Ecto neural progenitor cell (in vitro differentiated cells): Measurements from ENCODE around the gene CA10.

Experiments
- DNase-seq: peaks from one replicate; pipeline ENCODE4 v3.0.0-alpha.2; 2018; ENCODE audit warnings: low spot score

CA10 gene

DNA sequence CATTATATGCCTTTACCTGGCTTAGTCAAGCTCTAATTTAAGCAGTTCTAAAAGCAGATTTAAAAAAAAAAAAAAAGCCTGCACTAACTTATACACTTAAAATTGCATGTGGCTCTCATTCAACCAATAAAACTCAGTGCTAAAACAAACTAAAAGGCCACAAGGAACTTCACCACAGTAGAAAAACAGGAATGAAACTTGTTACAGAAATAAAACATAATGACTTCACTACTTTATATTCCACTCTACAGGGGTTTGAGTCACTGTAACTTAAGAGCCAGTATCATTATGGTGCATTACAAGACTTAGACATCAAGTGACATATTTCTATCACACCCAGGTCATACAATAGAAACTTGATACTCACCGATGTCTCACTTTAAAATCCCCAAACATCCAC is 11.1 kb downstream of the CA10 start:
- DNase-seq: no peak

DNA sequence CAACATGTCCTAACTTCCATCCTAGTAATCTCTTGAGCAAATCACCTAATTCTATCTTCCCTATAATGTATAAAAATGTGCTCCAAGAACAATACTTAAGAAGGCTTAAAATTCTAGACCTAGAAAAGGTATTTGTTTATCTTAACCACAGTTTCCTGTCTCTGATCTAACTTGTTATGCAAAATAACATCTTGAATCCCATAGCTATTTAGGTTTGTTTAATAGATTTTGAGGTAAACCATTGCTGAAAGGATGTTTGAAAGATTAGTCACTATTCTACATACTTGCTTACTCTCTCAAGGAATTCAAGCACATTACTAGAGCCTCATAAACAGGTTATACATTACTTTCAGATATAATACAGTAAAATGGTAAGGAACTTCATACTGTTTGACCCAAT is 13.0 kb downstream of the CA10 start:
- DNase-seq: no peak

- DNase-seq: peak; percentile 66
These were observed 15.0 kb downstream of the CA10 start for GRCh38 chr17:52143542-52143941.

- peak; percentile 55 for DNase-seq
These were observed 17.9 kb downstream of the CA10 start for GRCh38 chr17:52140601-52141000.

GRCh38 chr17:52138752-52139151 is 19.8 kb downstream of the CA10 start:
- DNase-seq: no peak

GRCh38 chr17:52138350-52138749 is 20.2 kb downstream of the CA10 start:
- DNase-seq: no peak

GRCh38 chr17:52136166-52136565 is 22.3 kb downstream of the CA10 start:
- DNase-seq: no peak

GRCh38 chr17:52134641-52135040 is 23.9 kb downstream of the CA10 start:
- DNase-seq: no peak

- DNase-seq: no peak
These were observed 29.8 kb downstream of the CA10 start for GRCh38 chr17:52128721-52129120.

GRCh38 chr17:52124993-52125392 is 33.5 kb downstream of the CA10 start:
- DNase-seq: no peak

GRCh38 chr17:52124561-52124960 is 34.0 kb downstream of the CA10 start:
- no peak for DNase-seq

- DNase-seq: no peak
These were observed 38.0 kb downstream of the CA10 start for GRCh38 chr17:52120465-52120864.

GRCh38 chr17:52110923-52111581 is 47.5 kb downstream of the CA10 start:
- no peak for DNase-seq

DNA sequence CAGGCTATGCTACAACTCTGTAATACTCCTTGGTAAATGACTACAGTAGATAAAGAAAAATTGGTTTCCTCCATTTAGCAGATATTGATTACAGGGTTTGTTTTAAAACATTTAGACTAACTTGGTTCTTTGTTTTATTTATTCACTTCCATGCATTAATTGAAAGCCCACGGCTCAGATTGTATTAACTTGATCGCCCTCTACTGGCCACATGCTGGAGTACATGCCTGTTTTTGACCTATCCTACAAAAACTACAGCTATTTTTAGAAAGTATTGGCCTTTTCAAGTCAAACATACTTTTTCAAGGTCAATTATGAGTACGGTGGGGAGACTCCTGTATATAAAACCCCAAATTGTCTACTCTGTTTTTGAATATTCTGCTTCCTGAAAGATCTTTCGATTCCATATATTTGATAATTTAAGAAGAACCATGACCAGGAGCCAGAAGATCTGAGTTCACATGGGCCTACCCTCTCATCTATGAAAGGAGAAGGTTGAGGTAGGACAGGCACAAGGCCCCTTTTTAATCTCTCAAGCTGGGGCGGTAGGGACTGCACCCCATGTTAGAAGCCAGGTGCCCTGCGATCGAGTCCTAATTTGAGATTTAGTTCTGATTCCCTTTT is 51.8 kb downstream of the CA10 start:
- no peak for DNase-seq

DNA sequence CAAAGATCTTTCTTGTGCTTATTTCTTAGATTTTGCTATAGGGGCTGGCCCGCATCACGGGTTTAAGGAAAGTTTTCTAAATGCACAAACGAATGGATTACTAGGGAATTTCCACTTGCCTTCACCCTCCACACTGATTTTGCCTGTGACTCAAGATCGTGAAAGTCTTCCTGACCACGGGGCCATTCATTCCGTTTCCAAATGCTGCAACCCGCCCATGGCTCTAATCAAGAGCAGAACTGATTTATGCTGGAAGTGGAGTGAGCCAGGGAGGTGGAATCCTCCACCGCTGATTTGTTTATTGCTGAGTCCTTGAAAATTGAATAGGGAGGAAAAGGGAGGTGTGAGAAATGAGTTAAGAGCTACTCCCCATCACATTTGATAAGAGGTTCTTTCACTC is 52.4 kb downstream of the CA10 start:
- no peak for DNase-seq

- no peak for DNase-seq
These were observed 52.9 kb downstream of the CA10 start for GRCh38 chr17:52105591-52105990.

DNA sequence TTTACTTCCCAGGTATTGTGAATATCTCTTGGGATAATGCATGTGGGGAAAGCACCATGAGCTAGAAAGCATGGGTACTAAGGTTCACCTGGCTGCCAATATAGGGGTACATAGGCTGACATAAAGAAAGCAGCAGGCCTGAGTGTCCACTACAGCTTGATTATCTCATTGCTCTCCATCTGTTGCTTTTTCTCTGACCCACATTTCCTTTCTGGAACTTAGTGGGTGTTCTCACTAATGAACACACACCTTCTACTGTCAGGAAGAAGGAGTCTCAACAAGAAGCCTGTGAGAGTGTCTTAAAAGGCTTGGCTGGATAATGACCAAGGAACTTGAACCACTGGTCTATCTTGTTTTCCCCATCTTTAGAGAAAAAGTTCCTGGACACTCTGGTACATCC is 62.5 kb downstream of the CA10 start:
- DNase-seq: no peak

- no peak for DNase-seq
These were observed 74.3 kb downstream of the CA10 start for GRCh38 chr17:52084176-52084575.

DNA sequence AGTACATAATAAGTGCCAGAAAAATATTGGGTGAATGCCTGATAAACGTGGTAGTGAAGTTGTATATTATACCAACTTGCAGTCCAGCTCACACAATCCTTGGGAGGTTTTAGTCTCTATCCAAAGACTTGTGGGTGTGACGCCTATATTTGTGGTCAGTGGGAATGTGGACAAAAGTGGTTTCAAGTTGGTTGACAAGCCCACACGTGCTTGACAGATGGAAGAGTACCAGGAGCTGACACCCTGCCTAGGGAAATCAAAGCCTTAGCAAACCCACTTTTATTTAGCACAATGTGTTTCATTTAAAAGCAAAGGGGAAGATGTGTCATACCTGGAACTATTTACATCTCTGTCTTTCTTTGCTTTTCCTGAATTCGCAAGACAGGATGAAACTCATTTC is 79.0 kb downstream of the CA10 start:
- no peak for DNase-seq

DNA sequence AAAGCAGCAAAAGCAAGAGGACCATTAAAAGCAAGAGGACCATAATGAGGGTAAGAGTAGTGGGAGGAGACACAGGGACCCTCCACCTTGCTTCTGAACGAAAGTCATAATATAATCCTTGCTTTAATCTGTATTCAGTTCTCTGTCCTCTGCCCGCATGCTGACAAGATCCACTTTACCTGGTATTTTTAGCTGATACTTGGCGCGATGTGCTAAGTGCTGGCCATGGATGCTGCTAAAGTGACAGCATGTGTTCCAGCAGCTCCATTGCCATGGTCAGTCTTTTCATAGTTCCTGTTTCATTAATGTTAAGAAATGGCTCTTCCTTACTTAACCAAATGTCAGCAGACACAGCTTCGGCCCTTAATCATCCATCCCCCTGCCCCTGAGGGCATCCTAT is 86.8 kb downstream of the CA10 start:
- no peak for DNase-seq

DNA sequence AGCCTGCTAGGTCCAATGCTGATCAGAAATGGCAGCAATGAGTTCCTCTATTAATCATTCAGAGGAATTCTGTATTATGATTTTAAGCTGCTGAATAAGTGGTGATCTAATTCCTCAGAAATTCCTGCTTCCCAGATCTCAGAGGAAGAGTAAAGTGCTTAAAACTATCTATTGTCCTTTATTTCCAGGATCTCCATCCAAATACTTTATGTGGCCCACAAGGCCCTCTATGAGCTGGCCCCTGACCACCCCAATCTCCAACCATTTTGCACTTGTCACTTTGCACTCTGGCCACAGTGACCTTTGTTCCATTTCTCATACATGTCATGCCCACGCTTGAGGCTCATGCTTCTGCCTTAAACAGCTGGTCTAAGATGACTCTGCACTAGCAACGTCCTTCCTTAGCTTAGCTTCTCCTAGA is 93.7 kb downstream of the CA10 start:
- no peak for DNase-seq

DNA sequence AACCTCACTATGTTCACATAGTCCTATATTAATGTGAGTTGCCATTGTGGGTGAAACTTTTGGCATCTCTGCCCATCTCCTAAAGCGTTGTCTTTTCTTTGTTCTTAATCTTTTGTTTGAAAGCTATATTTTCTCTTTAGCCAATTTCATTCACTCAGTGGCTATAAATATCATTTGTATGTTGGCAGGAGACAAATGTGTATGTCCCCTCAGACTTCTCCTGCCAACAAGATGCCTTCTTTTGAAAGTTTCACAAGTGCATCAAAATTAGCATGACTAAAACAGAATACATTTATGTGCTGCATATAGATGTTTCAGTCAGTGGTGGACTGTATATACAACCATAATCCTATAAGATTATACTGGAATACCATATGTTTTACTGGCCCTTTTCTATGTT is 109.0 kb downstream of the CA10 start:
- no peak for DNase-seq

DNA sequence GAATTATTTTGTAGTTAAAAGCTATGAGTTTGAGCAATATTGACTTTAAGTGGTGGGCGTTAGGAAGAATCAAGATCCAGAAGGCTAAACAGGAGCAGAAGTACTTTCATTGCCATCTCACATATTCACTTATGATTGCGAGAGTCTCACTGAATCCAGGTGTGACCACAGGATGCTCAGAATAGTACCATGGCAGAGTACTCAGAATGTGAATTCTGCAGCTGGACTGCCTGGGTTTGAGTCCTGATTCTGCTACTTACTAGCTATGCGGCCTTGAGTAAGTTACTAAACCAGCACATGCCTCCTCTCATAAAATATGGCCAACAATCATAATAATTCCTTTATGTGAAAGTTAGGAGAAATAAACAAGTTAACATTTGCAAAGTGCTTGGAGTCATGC is 109.5 kb downstream of the CA10 start:
- DNase-seq: no peak
